NCI-H69 (cell line): ENCODE data around the gene NSF.
"Not testable (repeated sequence)": the region's sequence is repeated elsewhere in the genome, so short reads cannot be mapped to it uniquely, and the experiment has no call there.

Source experiments
- DNase-seq: peaks from one replicate; lab custom pipeline; 2025; lab: John Stamatoyannopoulos, UW

Gene NSF

GRCh38 chr17:46590157-46591146 lies at the start of gene NSF:
Gene NSF (plus strand): TSS chr17:46590669. CDS start chr17:46590776, 107 bp downstream.
- not testable (repeated sequence) for DNase-seq

- DNase-seq: not testable (repeated sequence)
These were observed 41.9 kb upstream of the NSF start for GRCh38 chr17:46548607-46549006.

GRCh38 chr17:46559155-46559554 lies 31.3 kb upstream of the NSF start:
- not testable (repeated sequence) for DNase-seq

GRCh38 chr17:46560048-46560447 lies 30.4 kb upstream of the NSF start:
- DNase-seq: not testable (repeated sequence)

GRCh38 chr17:46566284-46566683 lies 24.2 kb upstream of the NSF start:
- not testable (repeated sequence) for DNase-seq

GRCh38 chr17:46566980-46567379 lies 23.5 kb upstream of the NSF start:
- not testable (repeated sequence) for DNase-seq

- DNase-seq: not testable (repeated sequence)
These were observed 18.7 kb upstream of the NSF start for GRCh38 chr17:46571796-46572195.

GRCh38 chr17:46579083-46580075 lies 11.1 kb upstream of the NSF start, which contains the start of gene ARL17A:
Gene ARL17A (minus strand): TSS chr17:46579691. CDS start chr17:46576322, 3,369 bp downstream.
- not testable (repeated sequence) for DNase-seq

- not testable (repeated sequence) for DNase-seq
These were observed 10.4 kb upstream of the NSF start for GRCh38 chr17:46580082-46580481.

GRCh38 chr17:46585444-46585843 lies 5.0 kb upstream of the NSF start:
- DNase-seq: not testable (repeated sequence)

- not testable (repeated sequence) for DNase-seq
These were observed 863 bp downstream of the NSF start for GRCh38 chr17:46591332-46591731.

- DNase-seq: not testable (repeated sequence)
These were observed 8.0 kb downstream of the NSF start for GRCh38 chr17:46598344-46598931.

GRCh38 chr17:46600767-46601166 lies 10.3 kb downstream of the NSF start:
- not testable (repeated sequence) for DNase-seq

GRCh38 chr17:46603125-46603524 lies 12.7 kb downstream of the NSF start:
- DNase-seq: not testable (repeated sequence)

- not testable (repeated sequence) for DNase-seq
These were observed 20.8 kb downstream of the NSF start for GRCh38 chr17:46611304-46611703.

- not testable (repeated sequence) for DNase-seq
These were observed 23.4 kb downstream of the NSF start for GRCh38 chr17:46613876-46614275.

- not testable (repeated sequence) for DNase-seq
These were observed 26.7 kb downstream of the NSF start for GRCh38 chr17:46617121-46617520.

- DNase-seq: not testable (repeated sequence)
These were observed 28.5 kb downstream of the NSF start for GRCh38 chr17:46618975-46619374.

- DNase-seq: not testable (repeated sequence)
These were observed 33.3 kb downstream of the NSF start for GRCh38 chr17:46623790-46624189.

GRCh38 chr17:46624726-46625125 lies 34.3 kb downstream of the NSF start:
- not testable (repeated sequence) for DNase-seq

GRCh38 chr17:46627452-46627851 lies 37.0 kb downstream of the NSF start:
- not testable (repeated sequence) for DNase-seq
